Measurements from ENCODE around the gene DCDC1.

GRCh38 chr11:30919389-30920152, 450.0 kb downstream of the DCDC1 start:
- TF ChIP-seq CTCF (IDR thresholded peaks at IDR 0.05) (no peak), POLR2A (IDR thresholded peaks at IDR 0.05) (no peak)
